Activated naive CD4-positive, alpha-beta T cell treated with anti-CD3 and anti-CD28 coated beads for 36 hours (primary cell): ENCODE results near the gene HS1BP3. TPM values are rescaled to one million over a fixed set of nuclear protein-coding genes. Genes with fewer than 3 reads are reported as not detected.
A peak's percentile ranks its signal among the peaks of the same experiment; 100 is the strongest.

Experiments used
- CTCF ChIA-PET: fragments of 350-600 bp; sonication (Branson Sonifier 250); formaldehyde crosslinking; loops from one replicate; lab custom pipeline; 2021; ENCODE audit warnings: antibody characterized with exemption; lab: Charles Lee
- DNase-seq: peaks from one replicate; pipeline ENCODE4 v3.0.0-alpha.2; 2020
- H3K27ac Mint-ChIP-seq: one replicate; pipeline ENCODE4 v1.8.0; 2021; ENCODE audit warnings: mild to moderate bottlenecking, mixed read lengths
- H3K27me3 Mint-ChIP-seq: one replicate; pipeline ENCODE4 v1.8.0; 2021; ENCODE audit warnings: low read depth, mixed read lengths
- H3K36me3 Mint-ChIP-seq: one replicate; pipeline ENCODE4 v1.8.0; 2021; ENCODE audit warnings: low read depth, mixed read lengths
- H3K4me1 Mint-ChIP-seq: one replicate; pipeline ENCODE4 v1.8.0; 2021; ENCODE audit warnings: low read depth, mixed read lengths
- H3K4me3 Mint-ChIP-seq: one replicate; pipeline ENCODE4 v1.8.0; 2021; ENCODE audit warnings: mild to moderate bottlenecking, moderate library complexity, mixed read lengths
- H3K9me3 Mint-ChIP-seq: one replicate; pipeline ENCODE4 v1.8.0; 2021; ENCODE audit warnings: mixed read lengths
- intact Hi-C: fragments of 100-400 bp; cut with micrococcal nuclease; formaldehyde crosslinking; loops from one replicate; pipeline ENCODE4 v1.15.1; 2023
- total RNA-seq, 2 experiments: library from RNA; stranded (reverse); gene quantifications; one replicate each; pipeline ENCODE4 v1.2.3, GENCODE V29; 2021

Gene HS1BP3
- total RNA-seq, 2 experiments from 2014 or later: 6.0 to 6.1 TPM

GRCh38 chr2:20672201-20672951 lies 21.5 kb upstream of the HS1BP3 start:
- CTCF ChIA-PET: no interaction called here
- no peak for DNase-seq
- H3K4me3 Mint-ChIP-seq: no peak overlapping the region
- H3K4me1 Mint-ChIP-seq: peaks cover 2% of the 10 kb centered on the region
- H3K27me3 Mint-ChIP-seq: peaks cover 21% of the 10 kb centered on the region
- no peak overlapping the region for H3K27ac Mint-ChIP-seq
- no peaks in the 10 kb centered on the region for H3K9me3 Mint-ChIP-seq
- no peaks in the 10 kb centered on the region for H3K36me3 Mint-ChIP-seq
- intact Hi-C loops: no loop called here

- no peaks in the 10 kb centered on the region for H3K9me3 Mint-ChIP-seq
- no peaks in the 10 kb centered on the region for H3K36me3 Mint-ChIP-seq
- CTCF ChIA-PET: no interaction called here
- H3K27ac Mint-ChIP-seq: no peak overlapping the region
- peaks cover 21% of the 10 kb centered on the region for H3K27me3 Mint-ChIP-seq
- H3K4me1 Mint-ChIP-seq: peaks cover 2% of the 10 kb centered on the region
- intact Hi-C loops: no loop called here
- H3K4me3 Mint-ChIP-seq: no peak overlapping the region
- no peak for DNase-seq
Measured at GRCh38 chr2:20671736-20672080, 20.8 kb upstream of the HS1BP3 start.

- intact Hi-C loops: no loop called here
- H3K4me1 Mint-ChIP-seq: peaks cover 5% of the 10 kb centered on the region
- no peaks in the 10 kb centered on the region for H3K9me3 Mint-ChIP-seq
- CTCF ChIA-PET: interaction anchor here (1.4 kb wide), 1 partner anchor 10 kb away, joined by 5 read pairs; no protein-coding TSS in a partner anchor
- no peak for DNase-seq
- no peaks in the 10 kb centered on the region for H3K36me3 Mint-ChIP-seq
- H3K27me3 Mint-ChIP-seq: peaks cover 24% of the 10 kb centered on the region
- H3K27ac Mint-ChIP-seq: no peak overlapping the region
- H3K4me3 Mint-ChIP-seq: no peak overlapping the region
Measured at GRCh38 chr2:20671036-20671735, 20.3 kb upstream of the HS1BP3 start.

GRCh38 chr2:20670315-20671035 lies 19.6 kb upstream of the HS1BP3 start:
- peaks cover 9% of the 10 kb centered on the region for H3K4me1 Mint-ChIP-seq
- CTCF ChIA-PET: interaction anchor here (0.9 to 1.4 kb wide), 3 partner anchors 9 to 293 kb away, joined by 3 to 5 read pairs (median 3); partner anchors contain the start of gene HS1BP3
- H3K4me3 Mint-ChIP-seq: no peak overlapping the region
- peaks cover 29% of the 10 kb centered on the region for H3K27me3 Mint-ChIP-seq
- H3K27ac Mint-ChIP-seq: no peak overlapping the region
- intact Hi-C loops: no loop called here
- DNase-seq: no peak
- H3K36me3 Mint-ChIP-seq: no peaks in the 10 kb centered on the region
- no peaks in the 10 kb centered on the region for H3K9me3 Mint-ChIP-seq

GRCh38 chr2:20669562-20670314 lies 18.8 kb upstream of the HS1BP3 start:
- Mint-ChIP-seq H3K9me3 (no peaks in the 10 kb centered on the region), H3K27me3 (peaks cover 37% of the 10 kb centered on the region), H3K27ac (no peak overlapping the region), H3K4me3 (no peak overlapping the region), H3K36me3 (no peaks in the 10 kb centered on the region), H3K4me1 (peaks cover 10% of the 10 kb centered on the region)
- intact Hi-C loops: loop anchor here (10.0 kb wide), 1 partner anchor 375 kb away; the partner anchor contains the start of gene APOB
- CTCF ChIA-PET: interaction anchor here (0.9 to 1.4 kb wide), 4 partner anchors 9 to 294 kb away, joined by 3 to 5 read pairs (median 3); partner anchors contain the start of gene HS1BP3
- DNase-seq: no peak

- Mint-ChIP-seq H3K9me3 (no peaks in the 10 kb centered on the region), H3K27me3 (peaks cover 44% of the 10 kb centered on the region), H3K4me3 (no peak overlapping the region), H3K36me3 (no peaks in the 10 kb centered on the region), H3K27ac (no peak overlapping the region), H3K4me1 (peaks cover 10% of the 10 kb centered on the region)
- intact Hi-C loops: loop anchor here (10.0 kb wide), 1 partner anchor 376 kb away; the partner anchor contains the start of gene APOB
- CTCF ChIA-PET: interaction anchor here (0.6 to 1.0 kb wide), 2 partner anchors 8 to 17 kb away, joined by 3 read pairs; no protein-coding TSS in a partner anchor
- DNase-seq: no peak
Measured at GRCh38 chr2:20668871-20669475, 18.1 kb upstream of the HS1BP3 start.

GRCh38 chr2:20668451-20668850 lies 17.6 kb upstream of the HS1BP3 start:
- CTCF ChIA-PET: no interaction called here
- intact Hi-C loops: loop anchor here (10.0 kb wide), 1 partner anchor 376 kb away; the partner anchor contains the start of gene APOB
- Mint-ChIP-seq H3K27me3 (peaks cover 49% of the 10 kb centered on the region), H3K36me3 (no peaks in the 10 kb centered on the region), H3K27ac (no peak overlapping the region), H3K9me3 (no peaks in the 10 kb centered on the region), H3K4me3 (no peak overlapping the region), H3K4me1 (peaks cover 10% of the 10 kb centered on the region)
- DNase-seq: no peak

GRCh38 chr2:20667531-20668401 lies 16.9 kb upstream of the HS1BP3 start:
- H3K4me3 Mint-ChIP-seq: peak overlapping the region; percentile 42
- intact Hi-C loops: loop anchor here (10.0 kb wide), 1 partner anchor 377 kb away; the partner anchor contains the start of gene APOB
- H3K4me1 Mint-ChIP-seq: peaks cover 10% of the 10 kb centered on the region
- CTCF ChIA-PET: interaction anchor here (8.9 kb wide), 1 partner anchor 294 kb away, joined by 174 read pairs; no protein-coding TSS in a partner anchor
- H3K27me3 Mint-ChIP-seq: peaks cover 49% of the 10 kb centered on the region
- no peak for DNase-seq
- no peak overlapping the region for H3K27ac Mint-ChIP-seq
- no peaks in the 10 kb centered on the region for H3K9me3 Mint-ChIP-seq
- no peaks in the 10 kb centered on the region for H3K36me3 Mint-ChIP-seq

GRCh38 chr2:20667151-20667530 lies 16.2 kb upstream of the HS1BP3 start:
- no peaks in the 10 kb centered on the region for H3K36me3 Mint-ChIP-seq
- CTCF ChIA-PET: interaction anchor here (8.9 kb wide), 1 partner anchor 295 kb away, joined by 174 read pairs; no protein-coding TSS in a partner anchor
- intact Hi-C loops: loop anchor here (10.0 kb wide), 1 partner anchor 378 kb away; the partner anchor contains the start of gene APOB
- H3K9me3 Mint-ChIP-seq: no peaks in the 10 kb centered on the region
- no peak for DNase-seq
- H3K27me3 Mint-ChIP-seq: peaks cover 56% of the 10 kb centered on the region
- H3K4me3 Mint-ChIP-seq: no peak overlapping the region
- H3K27ac Mint-ChIP-seq: no peak overlapping the region
- H3K4me1 Mint-ChIP-seq: peaks cover 10% of the 10 kb centered on the region

- peak within 1 kb of the TSS; percentile 68 for H3K4me3 Mint-ChIP-seq
- H3K4me1 Mint-ChIP-seq: peaks cover 10% of the 10 kb centered on the region
- intact Hi-C loops: loop anchor here (10.0 kb wide), 1 partner anchor 378 kb away; the partner anchor contains the start of gene APOB
- CTCF ChIA-PET: interaction anchor here (0.6 to 8.9 kb wide), 8 partner anchors 9 to 296 kb away, joined by 3 to 174 read pairs (median 4); partner anchors contain the start of genes HS1BP3 and RHOB
- peaks cover 59% of the 10 kb centered on the region for H3K27me3 Mint-ChIP-seq
- H3K36me3 Mint-ChIP-seq: no peaks in the 10 kb centered on the region
- H3K27ac Mint-ChIP-seq: no peak within 1 kb of the TSS
- no peaks in the 10 kb centered on the region for H3K9me3 Mint-ChIP-seq
- DNase-seq: peak; percentile 27
Measured at GRCh38 chr2:20666304-20667150, 15.6 kb upstream of the HS1BP3 start, which contains the start of gene GDF7. Gene GDF7 (plus strand): TSS chr2:20667144. CDS start chr2:20667240, 96 bp downstream.
